Erythroblast (primary cell): ENCODE data around the gene SNCA.

Experiments used
- GATA1 ChIP-seq: IDR thresholded peaks from 2 replicates; pipeline ENCODE4 v1.6.1; 2011; ENCODE audit warnings: low read depth, mild to moderate bottlenecking, control low read depth, low read length, moderate library complexity
- POLR2A ChIP-seq: IDR thresholded peaks from 2 replicates; pipeline ENCODE4 v1.6.1; 2011; ENCODE audit warnings: mild to moderate bottlenecking, low read length

GRCh38 chr4:89805297-89805696 is 31.7 kb downstream of the SNCA start:
- TF ChIP-seq POLR2A = no peak
- no peak for TF ChIP-seq GATA1
